H54 (cell line): ENCODE results near the gene HVCN1.

Experiments used
- DNase-seq: peaks from one replicate; pipeline ENCODE4 v3.0.0; 2011; ENCODE audit warnings: low spot score, mixed read lengths; ENCODE audit not compliant: insufficient read length
- FAIRE-seq: peaks from 3 replicates; lab custom pipeline; 2011; peaks lifted over from hg19 to GRCh38; lab: Jason Lieb, UNC
- POLR2A ChIP-seq: IDR thresholded peaks from 2 replicates; pipeline ENCODE4 v1.6.1; 2011; ENCODE audit warnings: low read depth, mild to moderate bottlenecking, low read length

The HVCN1 gene

GRCh38 chr12:110638796-110639195 lies 50.1 kb downstream of the HVCN1 start:
- no peak for DNase-seq
- FAIRE-seq, result no peak
- TF ChIP-seq POLR2A, result no peak

- no peak for TF ChIP-seq POLR2A
- FAIRE-seq, result no peak
- DNase-seq, result no peak
These were observed 51.0 kb downstream of the HVCN1 start for GRCh38 chr12:110637869-110638441.

GRCh38 chr12:110636516-110636915 lies 52.4 kb downstream of the HVCN1 start:
- TF ChIP-seq POLR2A, result no peak

GRCh38 chr12:110635055-110635454 lies 53.9 kb downstream of the HVCN1 start:
- DNase-seq, result no peak
- no peak for FAIRE-seq
- no peak for TF ChIP-seq POLR2A

More at GRCh38 chr12:110636516-110636915, 52.4 kb downstream of the HVCN1 start:
- FAIRE-seq (no peak), DNase-seq (no peak)

DNA sequence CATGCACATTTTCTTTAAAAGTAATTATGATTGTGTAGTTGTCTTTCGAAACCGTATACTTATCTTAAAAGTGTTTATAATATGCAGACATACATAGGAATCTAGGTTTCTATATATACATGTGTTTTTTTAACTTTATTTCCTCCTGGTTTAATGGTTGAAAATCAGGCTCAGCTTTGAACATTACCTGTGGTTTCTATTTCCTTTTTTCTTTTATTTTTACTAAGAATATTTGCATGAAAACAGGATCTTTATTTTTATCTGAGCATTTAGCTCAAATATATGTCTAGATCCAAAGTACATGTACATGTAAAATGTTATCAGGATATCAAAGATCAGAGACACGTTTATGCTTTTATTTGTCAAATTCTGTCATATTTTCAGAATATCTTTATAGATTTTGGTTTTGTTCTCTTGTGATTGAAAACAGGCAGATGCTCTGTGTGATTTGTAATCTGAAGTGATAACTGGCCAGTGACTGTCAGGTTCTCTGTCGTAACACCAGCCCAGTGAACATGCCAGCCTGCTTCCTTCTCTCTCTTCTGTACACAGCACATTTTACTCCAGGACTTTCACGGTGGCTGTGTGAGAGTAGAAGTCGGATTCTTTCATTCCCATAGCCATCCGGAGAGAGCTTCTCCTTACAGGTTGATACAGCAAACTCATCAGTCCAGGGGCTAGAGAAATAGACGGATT lies 61.3 kb downstream of the HVCN1 start:
- FAIRE-seq (no peak), DNase-seq (no peak)
- no peak for TF ChIP-seq POLR2A

- FAIRE-seq, result no peak
- DNase-seq, result no peak
These were observed 66.3 kb downstream of the HVCN1 start for GRCh38 chr12:110622582-110622981.

DNA sequence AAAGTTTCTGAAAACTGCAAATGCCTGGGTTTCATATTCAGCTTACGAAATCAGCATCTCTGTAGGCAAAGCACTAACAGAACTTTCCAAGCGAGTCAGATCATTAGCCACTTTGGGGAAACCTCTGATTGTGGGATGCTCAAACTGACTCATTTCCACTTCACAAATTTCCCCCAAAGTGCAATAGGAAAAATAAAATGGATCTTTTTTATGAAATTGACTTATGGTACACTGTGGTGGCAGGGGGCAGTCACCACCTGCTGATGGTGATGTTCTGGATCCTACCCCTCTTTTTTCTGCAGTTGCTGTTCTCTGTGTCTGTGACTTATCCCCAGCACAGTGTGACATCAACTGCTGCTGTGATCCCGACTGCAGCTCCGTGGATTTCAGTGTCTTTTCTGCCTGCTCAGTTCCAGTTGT lies 69.4 kb downstream of the HVCN1 start:
- no peak for TF ChIP-seq POLR2A
- FAIRE-seq (no peak), DNase-seq (no peak)

More at GRCh38 chr12:110622582-110622981, 66.3 kb downstream of the HVCN1 start:
- TF ChIP-seq POLR2A, result no peak

- FAIRE-seq (no peak), DNase-seq (no peak)
- TF ChIP-seq POLR2A, result no peak
These were observed 72.3 kb downstream of the HVCN1 start for GRCh38 chr12:110616471-110617115.

- FAIRE-seq, result no peak
- no peak for TF ChIP-seq POLR2A
- DNase-seq, result no peak
These were observed 73.7 kb downstream of the HVCN1 start for GRCh38 chr12:110615171-110615570.

DNA sequence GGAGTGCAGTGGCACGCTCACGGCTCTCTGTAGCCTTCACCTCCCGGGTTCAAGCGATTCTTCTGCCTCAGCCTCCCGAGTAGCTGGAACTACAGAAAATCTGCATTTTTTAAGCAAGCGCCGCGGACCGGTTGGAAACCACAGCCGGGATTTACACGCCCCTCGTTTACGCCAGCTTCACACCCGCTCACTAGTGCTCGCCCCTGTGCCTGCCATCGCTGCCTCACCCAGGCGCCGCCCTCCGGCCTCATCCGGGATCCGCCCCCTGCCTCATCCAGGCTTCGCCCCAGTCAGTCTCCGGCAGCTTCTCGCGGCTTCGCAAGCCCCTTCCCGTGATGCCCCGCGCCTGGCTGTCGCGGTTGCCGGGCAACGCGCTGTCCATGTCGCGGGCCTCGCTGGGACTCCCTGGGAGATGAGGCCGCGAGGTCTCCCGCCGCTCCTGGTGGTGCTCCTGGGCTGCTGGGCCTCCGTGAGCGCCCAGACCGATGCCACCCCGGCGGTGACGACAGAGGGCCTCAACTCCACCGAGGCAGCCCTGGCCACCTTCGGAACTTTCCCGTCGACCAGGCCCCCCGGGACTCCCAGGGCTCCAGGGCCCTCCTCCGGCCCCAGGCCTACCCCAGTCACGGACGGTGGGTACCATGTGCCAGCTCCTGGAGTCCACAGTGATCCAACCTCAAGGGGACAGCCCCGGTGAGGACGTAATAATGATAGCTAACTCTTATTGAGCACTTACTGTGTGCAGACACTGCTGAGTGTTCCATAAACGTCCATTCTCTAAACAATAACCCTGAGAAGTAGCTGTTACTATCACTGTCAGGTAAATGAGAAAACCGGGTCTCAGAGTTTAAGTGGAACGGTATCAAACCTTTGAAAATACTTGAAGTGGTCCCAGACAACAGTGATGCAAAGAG lies 74.9 kb downstream of the HVCN1 start, which contains the start of gene TCTN1:
Gene TCTN1 (plus strand): TSS at position 359 of the 914 bp plus-strand sequence. CDS start 54 bp downstream, at position 413.
- peak; percentile 79 for TF ChIP-seq POLR2A
- peak; percentile 94 for FAIRE-seq
- DNase-seq, result peak; percentile 98

GRCh38 chr12:110613071-110613770 lies 75.7 kb downstream of the HVCN1 start:
- FAIRE-seq (no peak), DNase-seq (no peak)
- no peak for TF ChIP-seq POLR2A

DNA sequence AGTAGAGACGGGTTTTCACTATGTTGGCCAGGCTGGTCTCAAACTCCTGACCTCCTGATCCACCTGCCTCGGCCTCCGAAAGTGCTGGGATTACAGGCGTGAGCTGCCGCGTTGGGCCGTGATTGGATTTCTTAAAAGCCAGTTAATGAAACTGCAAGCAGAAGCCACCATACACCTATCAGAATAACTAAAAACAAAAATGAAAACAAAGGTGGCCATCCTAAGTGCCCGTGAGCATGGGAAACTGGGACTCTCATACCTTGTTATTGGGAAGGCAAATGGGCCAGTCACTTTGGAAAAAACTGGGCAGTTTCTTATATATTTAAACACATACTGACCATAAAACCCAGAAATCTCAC lies 82.7 kb downstream of the HVCN1 start:
- no peak for TF ChIP-seq POLR2A
- no peak for FAIRE-seq
- no peak for DNase-seq

GRCh38 chr12:110602085-110602814 lies 86.7 kb downstream of the HVCN1 start:
- DNase-seq, result peak; percentile 58
- FAIRE-seq, result peak; percentile 55
